ENCODE measurements around the gene GMPPA.

Gene GMPPA

DNA sequence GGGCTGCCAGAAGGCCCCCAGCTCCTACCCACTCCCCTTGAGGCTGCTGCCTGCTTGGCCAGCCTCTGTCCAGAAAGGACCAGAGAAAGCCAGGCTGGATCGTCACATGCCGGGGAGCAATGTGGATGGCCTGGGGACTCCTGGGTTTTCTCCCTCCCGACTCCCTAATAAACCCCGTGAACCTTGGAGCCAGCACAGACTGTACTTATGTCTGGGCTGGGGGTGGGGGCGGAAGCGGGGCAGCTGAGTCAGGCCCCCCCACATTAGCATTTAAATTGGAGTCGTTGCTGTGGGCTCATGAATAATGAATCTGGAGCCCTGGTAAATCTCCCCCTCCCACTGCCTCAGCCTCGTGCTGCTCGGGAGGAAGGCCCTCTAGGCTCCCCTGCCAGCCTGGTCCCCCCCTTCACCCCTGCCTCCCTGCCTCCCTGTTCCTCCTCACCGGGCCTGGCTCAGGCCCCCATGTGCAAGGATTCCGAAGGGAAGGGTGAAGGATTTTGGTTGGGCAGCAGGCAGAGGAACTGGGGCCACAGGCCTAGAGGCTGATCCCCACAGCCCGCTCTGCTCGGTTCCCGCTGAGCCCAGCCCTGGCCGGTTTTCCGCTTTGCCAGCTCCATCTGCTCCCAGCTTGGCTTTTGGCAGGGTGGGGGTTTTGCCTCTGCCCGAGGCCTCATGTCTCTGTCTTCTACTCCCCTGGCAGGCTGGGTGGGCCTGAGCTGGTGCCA, 8.3 kb downstream of the GMPPA start:
- DNase-seq = no peak

DNA sequence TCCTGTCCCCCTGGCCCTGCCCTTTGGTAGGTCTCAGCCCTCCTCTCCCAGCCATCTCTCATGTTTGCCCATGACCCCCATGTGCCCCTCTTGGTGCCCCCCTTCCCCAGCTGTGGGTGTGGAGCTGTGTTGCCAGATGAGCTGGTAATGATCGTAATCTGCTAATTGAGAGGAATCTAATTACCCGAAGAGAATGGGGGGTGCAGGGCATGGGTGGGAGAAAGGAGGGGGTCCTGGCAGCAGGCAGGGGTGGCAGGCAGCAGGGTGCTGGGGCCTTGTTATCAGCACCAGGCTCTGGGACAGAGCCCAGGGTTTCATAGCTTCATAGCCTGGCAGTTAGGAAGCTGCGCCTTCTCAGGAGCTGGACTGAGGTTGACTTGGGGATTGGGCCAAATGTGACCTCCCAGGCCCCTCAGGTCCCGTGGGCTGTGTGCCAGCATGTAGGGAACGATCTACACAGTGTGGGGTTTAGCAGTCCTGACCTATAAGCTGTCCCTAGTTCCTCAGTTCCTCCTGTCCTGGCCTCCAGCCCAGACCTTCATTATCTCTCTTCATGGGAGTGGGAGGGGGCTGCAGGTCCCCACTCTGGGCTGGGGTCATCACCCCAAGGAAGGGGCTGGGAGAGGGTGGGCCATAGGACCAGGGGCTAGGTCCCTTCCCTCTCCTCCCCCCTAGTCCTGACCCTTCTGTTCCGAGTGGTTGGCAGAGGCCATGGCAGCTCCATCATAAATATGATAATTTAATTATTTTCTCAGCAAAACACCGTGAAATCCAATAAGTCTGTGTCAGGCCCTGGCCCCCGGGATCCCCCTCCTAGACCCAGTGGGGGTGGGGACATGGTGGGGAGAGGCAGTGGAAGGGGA, 9.1 kb downstream of the GMPPA start:
- no peak for DNase-seq

DNA sequence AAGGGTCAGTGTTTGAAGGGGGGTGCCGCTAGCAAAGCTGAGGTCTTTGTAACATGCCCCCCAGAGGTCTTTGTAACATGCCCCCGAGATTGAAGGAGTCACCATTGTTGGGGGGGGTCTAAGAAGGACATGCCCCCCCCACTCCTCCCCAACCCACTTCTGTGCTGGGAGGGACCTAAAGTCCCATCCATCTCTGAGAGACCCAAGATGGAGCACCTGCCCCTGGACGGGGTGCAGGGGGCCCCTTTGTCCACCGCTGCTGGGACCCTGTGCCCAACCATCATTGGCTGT, 9.7 kb downstream of the GMPPA start:
- no peak for DNase-seq

DNA sequence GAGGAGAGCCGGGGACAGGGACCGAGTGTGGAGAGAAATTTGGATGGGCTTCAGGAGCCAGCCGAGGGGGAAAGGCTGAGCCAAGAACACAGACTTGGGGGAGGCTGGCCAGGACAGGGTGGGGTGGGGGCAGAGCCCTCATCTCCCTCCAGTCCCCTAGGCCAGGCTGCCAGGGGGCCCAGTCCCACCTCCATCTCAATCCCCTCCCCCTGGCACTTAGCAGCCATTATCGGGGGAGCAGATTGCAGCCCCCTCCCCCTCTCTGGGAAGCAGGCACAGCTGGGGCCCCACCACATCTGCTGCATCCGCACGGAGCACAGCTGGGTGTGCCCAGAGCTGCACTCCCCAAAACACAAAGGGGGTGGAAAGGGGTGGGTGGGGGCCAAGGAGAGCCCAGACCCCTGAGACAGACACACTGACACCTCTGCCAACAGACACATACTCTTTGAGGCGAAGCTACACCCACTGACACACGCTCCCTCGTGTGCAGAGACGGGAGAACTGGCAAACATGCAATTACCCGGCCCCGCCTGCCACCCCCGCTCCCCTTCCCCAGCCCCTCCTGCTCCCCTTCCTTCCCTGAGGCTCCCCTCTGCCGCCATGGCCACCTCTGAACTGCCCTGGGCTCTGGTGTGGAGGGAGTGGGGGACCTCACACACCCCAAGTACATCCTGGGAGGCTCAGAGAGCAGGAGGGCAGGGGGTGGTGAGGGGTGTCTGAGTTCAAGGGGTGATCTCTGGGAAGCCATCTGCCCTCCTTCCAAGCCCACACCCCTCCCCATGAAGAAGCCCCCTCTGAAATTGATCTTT, 10.5 kb downstream of the GMPPA start:
- DNase-seq = no peak

DNA sequence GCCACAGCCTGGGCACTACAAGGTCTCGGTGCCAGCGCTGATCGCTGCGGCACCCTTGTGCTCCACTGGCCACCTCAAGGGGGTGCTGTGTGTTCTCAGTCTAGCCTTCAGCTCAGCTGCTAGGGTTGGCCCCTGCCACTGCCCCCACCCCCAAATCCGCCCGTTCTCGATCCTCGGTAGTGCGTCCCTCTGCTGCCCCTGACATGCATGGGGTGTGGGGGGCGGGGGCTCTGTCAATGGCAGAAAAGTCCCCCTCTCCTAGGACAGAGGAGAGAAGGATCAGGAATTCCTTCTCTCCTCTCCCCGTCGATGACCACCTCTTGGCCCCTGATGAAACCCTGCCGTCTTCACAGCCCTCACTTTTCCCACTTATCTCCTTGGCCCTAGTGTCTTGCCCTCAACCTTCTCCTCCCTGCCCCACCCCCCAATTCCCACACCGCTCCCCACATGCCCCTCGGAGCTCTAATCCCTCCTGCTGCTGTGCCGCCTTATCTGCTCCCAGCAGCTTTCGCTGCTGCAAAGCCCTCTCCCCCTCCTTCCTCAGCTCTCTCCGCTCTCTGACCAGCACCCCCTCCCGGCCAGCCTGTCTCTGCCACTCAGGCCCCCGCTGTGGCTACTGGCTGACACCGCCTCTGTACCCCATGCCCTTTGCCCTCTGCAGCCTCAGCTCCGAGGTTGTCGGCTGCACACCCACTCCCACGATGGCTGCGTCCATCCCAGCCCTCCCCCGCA, 11.3 kb downstream of the GMPPA start:
- peak in 1 of 2 experiments; percentile 79 for DNase-seq

DNA sequence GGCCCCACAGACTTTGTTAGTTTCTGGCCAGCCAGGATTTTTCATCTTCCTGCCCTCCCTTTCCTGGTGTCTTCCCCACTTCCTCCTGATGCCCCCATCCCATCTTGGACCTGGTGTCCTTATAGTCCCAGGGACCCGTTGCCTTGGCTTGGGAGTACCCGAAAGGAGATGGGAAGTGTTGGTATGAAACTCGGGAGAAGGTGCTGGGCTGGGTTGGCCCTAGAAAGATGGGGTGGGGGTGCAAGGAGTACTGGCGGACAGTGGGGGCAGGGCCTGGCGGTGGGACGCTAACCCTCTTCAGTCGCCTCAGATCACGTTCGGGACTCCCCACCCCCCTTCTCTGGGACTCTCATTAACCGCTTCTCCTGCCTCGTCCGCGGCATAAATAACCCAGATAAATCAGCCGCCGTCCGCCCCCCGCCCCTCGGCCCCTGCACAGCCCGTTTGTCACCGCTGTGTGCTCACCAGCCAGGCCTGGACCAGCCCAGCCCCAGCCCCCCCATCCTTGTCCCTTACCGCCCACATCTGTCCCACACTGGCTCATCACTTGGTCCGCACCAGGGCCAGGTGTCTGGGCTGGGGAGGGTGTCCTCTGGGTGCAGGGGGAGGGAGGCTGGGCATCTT, 11.9 kb downstream of the GMPPA start:
- DNase-seq = no peak

DNA sequence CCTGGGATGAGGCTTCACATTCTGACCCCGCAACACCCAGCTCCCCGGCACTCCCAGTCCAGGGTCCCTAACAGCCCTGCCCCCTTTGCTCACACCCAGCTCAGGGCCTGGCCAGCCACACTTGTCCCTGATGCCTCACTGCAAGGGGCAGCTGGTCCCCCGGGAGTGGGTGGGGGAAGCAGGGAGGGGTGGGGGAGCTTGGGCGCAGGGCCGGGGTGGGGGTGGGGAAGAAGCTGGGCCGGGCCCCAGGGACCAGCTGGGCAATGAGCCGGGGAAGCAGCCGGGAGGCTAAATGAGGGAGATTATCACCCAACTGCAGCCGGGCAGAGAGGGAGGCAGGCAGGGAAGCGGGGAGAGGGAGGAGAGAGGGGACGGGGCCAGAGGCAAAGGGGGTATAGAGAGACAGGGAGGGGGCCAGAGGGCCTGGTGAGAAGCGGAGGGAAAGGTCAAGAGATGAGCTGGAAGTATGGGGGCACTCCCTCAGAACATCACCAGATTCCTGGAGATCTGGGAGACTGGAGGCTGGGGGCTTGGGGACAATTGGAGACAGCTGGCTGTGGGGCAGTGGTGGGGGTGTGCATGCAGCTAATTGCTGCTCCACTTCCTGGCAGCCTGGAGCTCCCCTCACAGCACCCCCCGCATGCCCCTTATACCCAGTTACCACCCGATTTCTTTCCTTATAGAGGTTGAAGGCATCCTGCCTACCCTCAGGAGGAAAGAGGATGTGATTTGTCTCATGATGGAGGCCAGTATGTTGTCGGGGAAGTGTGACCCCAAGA, 13.0 kb downstream of the GMPPA start:
- peak; percentile 12 to 81 for DNase-seq

DNA sequence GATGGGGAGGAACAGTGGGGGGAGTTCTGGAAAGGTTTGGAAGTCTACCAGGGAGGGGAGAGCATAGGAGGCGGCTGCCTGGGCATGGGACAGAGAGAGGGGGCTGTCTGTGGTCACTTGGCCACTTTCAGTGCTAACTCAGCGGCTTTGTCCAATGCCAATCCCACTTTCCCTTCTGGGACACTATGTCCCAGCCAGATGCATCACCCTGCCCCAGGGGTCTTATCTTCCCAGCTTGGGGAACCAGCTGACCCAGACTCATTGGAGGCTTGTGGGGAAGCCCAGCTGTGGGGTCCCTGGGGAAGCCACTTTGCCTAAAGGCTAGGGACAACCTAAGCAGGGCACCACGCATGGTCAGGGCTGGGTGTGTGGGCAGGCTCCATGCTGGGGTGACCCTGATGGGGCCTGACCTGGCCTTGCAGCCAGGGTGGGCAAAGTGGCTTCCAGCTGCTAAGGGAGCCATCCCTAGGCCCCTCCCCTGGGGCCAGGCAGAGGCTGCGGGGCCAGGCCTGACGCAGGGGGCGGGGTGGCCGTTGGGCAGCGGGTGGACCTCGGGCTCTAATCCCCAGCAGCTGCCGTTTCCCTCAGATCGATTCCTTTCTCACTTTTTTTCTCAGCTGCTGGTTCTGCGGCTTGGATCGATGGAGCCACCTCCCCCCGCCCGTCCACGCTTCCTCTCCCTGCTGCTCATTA, 14.0 kb downstream of the GMPPA start:
- no peak for DNase-seq

DNA sequence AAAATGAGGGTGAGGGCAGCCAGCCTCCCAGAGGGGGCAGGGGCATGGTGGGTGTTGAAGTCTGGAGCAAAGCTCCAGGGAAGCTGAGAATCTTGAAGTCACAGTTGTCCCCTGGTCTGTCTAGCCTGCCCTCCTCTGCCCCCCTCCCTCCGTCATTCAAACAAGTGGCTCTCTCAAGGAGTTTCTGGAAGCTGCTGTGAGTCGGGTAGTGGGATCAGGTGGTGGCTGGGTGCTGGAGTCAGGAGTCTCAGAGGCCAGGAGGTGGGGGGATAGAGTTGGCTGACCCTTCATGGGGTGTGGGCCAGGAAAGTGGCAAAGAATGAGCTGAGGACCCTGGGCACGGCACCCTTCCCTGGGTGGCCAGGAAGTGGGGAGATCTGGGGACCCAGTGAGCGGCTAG, 15.1 kb downstream of the GMPPA start:
- peak in 1 of 2 experiments; percentile 24 for DNase-seq

DNA sequence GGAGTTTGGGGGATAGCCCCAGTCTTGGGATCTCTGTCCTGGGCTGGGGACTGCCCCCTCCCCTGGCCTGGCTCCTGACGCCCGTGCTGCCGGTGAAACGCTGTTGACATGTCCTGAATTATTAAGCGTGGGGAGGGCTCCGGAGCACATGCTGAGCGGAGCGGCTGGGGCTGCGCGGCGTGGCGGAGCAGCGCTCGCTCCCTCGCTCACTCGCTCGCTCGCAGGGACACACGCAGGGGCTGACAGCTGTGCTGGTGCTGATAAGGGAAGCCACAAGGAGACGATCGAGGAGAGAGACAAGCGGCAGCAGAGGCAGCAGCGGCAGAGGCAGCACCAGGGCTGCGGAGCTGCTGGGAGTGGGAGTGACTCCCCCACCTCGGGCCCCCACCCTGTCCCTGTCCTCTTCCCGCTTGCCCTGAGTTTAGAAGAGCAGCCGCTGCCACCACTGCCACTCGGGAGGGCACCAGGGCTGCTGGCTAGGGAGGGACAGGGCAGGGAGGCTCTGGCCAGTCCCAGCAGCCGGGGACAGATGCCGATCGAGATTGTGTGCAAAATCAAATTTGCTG, 15.6 kb downstream of the GMPPA start, which contains the start of gene ASIC4:
Gene ASIC4, plus strand, starts transcription at position 287 of the 566 bp plus-strand sequence. Its CDS starts 243 bp downstream, at position 530.
- peak in 1 of 2 experiments; percentile 62 for DNase-seq

DNA sequence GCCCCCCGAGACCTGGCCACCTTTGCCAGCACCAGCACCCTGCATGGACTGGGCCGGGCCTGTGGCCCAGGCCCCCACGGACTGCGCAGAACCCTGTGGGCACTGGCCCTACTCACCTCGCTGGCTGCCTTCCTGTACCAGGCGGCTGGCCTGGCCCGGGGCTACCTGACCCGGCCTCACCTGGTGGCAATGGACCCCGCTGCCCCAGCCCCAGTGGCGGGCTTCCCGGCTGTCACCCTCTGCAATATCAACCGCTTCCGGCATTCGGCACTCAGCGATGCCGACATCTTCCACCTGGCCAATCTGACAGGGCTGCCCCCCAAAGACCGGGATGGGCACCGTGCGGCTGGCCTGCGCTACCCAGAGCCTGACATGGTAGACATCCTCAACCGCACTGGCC, 16.1 kb downstream of the GMPPA start:
- DNase-seq = no peak

DNA sequence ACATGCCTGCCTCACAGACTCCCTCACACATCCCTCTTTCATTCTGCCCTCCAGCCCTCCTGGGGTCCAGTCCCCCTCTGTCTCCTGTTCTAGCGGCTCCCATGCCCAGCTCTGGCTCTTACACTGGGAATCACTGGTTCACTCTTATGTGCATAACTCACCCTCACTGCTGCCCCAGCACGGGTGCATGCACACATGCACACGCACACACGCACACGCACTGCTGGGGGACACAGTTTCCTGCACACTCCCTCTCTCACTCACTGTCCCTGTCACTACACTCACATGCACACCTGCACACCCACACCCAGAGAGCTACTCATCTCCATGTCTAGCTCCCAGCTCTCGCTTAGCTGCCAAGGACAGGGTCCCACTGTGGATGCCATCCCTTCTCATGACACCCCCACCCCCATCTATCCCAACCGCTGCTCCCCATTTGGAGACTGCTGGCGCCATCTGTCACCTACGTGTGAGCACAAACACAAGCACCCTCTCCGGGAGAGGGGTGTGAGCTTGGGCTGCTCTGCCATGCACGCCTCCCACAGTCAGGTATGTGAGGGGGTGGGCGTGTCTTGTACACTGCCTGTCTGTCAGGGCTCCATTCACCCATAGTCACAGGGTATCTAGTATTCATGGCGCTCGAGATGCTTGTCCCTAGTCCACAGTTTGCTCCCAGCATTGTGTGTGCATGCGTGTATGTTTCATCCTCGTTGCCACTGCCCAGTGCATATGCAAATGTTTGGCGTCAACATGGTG, 17.4 kb downstream of the GMPPA start:
- peak; percentile 62 to 67 for DNase-seq

DNA sequence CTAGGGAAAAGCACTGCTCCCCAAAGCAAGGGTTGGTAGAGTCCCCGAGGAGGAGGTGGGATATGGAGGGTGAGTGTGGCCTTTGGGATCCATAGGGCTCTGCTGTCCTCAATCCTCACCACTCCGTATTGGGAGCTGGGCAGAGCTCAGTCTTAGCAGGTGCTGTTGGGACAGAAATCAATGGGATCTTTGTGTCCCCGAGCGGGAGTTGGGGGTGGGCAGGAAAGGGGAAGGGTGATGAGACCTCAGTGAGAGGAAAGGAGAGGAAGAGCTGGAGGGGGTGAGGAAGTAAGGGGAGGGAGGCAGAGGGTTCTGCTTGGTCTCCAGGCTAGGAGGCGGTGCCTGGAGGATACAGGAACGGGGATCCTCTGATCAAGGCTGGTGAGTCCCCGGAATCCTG, 18.2 kb downstream of the GMPPA start:
- peak; percentile 20 to 46 for DNase-seq

DNA sequence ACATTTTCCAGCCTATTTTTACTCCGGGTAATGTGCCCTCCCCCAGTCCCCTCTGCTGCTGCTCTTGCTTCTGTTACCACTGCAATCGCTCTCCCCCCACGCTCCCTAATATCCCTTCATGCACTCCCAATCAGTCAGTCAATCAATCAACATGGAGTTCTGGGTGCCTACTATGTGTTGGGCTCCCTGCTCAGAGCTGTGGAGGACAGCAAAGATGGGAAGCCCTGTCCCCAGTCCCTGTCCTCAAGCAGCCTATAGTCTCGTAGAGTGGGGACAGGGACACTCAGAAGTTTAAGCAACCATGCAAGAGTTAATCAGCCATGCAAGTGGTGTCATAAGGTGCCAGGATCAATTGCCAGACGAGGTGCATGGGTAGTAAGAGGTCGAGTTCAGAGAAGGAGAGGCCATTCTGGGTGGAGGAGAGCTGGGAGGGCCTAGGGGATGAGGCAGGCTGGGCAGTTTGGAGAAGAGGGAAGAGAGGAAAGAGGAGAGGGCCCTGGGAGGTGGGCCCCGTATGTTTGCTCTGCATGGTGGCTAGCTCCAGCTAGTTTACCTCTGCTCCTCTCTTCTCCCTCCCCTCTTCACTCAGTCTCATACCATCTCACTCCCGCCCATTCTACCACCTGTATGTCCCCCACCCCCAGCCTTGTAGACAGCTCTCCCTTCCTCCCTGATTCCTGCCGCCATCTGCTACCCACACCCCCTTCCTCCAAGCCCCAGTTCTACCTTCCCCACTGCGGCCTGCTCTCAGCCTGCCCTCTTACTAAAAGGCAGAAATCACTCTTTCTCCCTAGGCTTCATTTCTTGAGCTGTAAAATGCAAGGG, 19.5 kb downstream of the GMPPA start:
- no peak for DNase-seq

DNA sequence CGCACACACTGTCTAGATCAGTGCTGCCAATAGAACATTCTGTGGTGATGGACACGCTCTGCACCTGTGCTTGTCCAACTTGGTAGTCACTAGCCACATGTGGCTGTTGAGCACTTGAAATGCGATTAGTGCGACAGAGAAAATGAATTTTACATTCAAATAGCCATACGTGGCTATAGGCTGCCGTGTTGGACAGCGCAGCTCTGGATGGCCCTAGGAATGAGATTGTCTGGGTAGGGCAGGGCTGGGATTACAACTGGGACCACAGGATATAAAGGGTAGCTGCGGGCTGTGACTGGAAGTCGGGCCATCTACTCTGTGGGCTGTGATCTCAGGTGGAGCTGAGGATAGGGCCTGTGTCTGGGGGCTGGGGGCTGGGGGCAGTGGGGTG, 20.8 kb downstream of the GMPPA start:
- DNase-seq = no peak

DNA sequence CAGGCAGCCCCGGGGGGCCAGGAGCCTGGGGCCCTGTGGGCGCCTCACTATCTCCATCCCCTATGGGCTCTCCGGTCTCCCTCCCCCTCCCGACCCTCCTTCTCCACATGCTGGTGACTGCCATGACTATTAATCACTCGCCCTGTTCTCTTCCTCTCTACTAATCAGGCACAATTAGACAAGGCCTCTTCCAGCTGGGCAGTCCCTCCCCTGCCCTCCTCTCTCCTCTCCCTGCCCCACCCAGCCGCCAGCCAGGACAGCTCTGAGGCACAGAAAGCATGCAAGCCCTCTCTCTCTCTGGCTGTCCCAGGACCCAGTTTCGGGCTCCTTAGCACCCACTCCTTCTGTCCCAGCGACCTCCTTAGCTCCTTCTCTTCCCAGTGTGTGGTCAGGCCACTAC, 21.4 kb downstream of the GMPPA start:
- no peak for DNase-seq

DNA sequence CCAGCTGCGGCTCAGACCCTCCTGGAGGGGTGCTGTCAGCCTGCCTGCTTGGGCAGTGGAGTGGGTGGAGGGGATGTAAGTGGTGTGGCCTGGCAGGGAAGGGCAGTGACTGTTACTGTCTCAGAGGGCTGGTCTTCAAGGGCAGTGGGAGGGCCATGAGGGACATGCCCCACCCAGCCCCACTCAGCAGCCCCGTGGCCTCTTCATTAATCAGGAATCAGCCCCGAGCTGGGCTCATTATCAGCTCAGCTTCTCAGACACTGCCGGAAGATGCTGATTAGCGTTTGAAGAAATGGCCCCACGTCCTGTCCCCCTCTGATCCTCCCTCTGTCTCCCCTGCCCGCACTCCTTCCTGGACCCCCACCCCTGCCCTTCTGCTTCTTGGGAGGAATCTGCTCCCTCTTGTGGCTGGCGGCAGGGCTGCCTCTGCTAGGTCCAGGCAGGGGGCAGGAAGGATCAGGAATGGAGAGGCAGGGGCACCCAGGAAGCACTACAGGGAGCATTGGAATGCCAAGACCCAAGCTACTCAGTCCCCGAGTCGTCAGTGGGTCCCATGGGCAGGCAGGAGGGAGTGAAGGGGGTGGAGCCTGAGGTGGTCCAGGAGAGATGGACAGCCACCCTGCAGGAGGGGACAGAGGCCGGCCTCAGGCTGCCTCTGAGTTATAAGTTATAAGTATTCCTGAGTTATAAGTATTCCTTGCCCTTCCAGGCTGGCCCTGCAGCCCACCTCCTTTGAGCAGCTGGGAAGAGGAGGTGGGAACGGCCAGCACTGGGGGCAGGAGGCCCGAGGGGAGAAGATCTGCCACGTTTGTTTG, 22.6 kb downstream of the GMPPA start:
- peak; percentile 15 to 66 for DNase-seq

All from NCI-H526 (cell line).